T-helper 2 cell (primary cell): ENCODE measurements around the gene HMGCS1.
A peak's percentile ranks its signal among the peaks of the same experiment; 100 is the strongest.
"Not testable (repeated sequence)": the region's sequence is repeated elsewhere in the genome, so short reads cannot be mapped to it uniquely, and the experiment has no call there.

Experiments used
- DNase-seq, 5 experiments: peaks; one replicate each; pipeline versions ENCODE4 v3.0.0 to v3.0.0-alpha.2; 2012 to 2022

The HMGCS1 gene

DNA sequence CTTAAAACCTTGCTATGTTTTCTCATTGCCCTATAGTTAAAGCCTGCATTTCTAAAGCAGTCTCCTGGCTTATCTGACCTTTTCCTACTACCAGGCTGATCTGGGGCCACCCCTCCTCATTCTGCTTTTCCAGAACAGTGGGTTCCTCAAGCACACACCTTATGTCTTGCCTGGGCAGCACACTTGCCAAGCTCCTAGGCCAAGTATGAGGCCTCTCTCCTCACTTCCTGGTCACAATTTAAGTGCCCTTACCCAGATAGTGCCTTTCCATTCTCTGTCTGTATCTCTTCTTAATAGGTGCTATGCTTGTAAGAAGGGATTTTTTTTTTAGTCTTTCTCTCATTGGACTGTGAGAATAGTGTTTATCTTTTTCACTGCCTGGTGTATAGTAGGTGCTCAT, 39.7 kb downstream of the HMGCS1 start:
- no peak for DNase-seq

DNA sequence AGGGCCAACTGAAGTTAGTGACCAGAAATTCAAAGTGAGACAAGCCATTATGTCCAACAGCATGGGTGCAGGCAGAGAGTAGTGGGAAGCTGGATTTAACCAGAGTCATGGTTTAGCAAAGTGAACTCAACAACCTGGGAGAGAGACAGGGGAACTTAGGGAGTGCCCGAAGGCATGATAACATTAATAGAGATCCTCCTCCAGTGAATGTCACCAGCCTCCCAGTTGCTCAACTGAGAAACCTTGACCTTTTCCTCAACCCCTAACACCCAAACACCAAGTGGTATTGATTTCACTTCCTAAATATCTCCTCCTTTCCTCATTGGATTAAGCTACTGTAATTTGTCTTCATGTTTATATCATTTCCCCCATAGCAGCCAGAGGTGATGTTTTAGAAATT, 42.6 kb downstream of the HMGCS1 start:
- no peak for DNase-seq

DNA sequence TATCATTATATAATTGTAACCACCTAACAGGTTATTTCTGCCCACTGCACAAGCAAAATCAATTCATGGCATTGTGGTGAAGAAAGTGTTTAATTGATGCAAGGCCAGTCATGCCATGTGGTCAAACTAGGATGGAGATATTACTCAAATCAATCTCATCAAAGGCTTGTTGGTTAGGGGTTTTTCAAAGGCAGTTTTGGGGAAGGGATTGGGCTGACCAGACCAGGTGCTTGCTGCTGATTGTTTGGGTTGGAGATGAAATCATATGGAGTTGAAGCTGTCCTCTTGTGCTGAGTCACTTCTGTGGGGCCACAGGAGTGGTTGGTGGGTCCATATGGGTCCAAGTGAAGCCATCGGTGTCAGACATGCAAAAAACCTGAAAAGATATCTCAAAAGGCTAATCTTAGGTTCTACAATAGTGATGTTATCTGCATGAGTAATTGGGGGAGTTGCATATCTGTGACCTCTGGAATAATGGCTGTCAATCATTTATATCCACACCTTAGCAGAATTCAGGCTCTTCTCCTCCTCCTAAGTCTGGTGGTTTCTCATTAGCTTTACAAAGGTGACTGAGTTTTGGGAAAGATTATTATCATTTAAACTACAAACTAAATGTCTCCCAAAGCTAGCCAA, 44.9 kb downstream of the HMGCS1 start:
- peak in 1 of 5 experiments; percentile 55 for DNase-seq

- not testable (repeated sequence) for DNase-seq
Measured at GRCh38 chr5:43262269-43262668, 50.9 kb downstream of the HMGCS1 start.

DNA sequence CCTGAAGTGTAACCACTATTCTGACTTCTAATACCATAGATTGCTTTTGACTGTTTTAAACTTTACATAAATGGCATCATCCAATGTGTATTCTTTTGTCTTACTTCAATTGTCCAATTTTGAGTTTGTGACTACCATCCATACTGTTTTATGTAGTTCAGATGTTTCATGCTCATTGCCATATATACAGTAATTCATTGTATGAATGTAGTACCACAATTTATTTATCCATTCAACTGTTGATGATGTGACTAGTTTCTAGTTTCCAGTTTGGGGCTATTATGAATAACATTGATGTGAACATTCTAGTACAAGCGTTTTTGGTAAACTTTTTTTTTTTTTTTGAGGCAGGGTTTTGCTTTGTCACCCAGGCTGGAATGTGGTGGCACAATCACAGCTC, 55.1 kb downstream of the HMGCS1 start:
- peak in 1 of 5 experiments; percentile 38 for DNase-seq

- DNase-seq = no peak
Measured at GRCh38 chr5:43256261-43256966, 56.8 kb downstream of the HMGCS1 start.

GRCh38 chr5:43255704-43256103, 57.5 kb downstream of the HMGCS1 start:
- DNase-seq = no peak

DNA sequence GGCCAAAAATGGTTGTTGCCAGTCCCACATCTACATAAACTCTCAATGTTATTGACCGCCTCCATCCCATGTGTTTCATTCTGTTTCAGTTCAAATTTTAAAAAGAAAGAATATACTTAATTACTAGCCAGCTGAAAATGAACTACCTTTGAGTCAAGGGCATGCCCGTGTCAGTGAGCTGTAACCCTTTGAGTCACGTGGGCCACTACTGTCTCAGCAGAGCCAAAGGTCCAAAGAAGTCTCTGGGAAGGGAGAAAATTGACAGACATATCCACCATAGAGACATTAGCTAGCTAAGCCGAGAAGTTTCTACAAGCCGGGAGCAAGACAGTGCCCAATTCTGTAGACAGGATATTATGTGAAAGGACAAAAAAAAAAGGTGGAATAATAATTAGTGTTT, 61.5 kb downstream of the HMGCS1 start:
- DNase-seq = no peak

DNA sequence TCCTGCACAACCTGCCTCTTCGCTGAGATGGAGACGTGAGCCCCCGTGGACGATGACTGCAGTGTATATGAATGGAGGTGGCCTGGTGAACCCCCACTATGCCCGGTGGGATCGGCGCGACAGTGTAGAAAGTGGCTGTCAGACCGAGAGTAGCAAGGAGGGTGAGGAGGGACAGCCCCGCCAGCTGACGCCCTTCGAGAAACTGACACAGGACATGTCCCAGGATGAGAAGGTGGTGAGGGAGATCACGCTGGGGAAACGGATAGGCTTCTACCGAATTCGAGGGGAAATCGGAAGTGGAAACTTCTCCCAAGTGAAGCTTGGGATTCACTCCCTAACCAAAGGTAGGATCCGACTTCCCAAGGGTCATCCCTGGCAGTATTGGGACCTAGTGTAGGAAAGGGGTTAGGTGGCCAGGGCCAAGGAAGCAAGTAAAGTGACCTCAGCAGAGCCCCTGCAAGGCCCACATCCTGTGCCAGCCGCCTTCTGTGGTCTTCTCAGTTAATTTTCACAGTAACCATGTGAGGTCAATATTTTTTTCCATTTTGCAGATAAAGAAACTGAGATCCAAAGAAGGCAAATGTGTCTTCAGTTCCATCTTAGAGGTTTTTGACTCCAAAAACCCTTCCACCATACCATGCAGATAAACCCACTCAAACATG, 67.4 kb downstream of the HMGCS1 start:
- peak in 2 of 5 experiments; percentile 1 to 66 for DNase-seq

- peak in 1 of 5 experiments; percentile 90 for DNase-seq
Measured at GRCh38 chr5:43244823-43245565, 68.2 kb downstream of the HMGCS1 start.

DNA sequence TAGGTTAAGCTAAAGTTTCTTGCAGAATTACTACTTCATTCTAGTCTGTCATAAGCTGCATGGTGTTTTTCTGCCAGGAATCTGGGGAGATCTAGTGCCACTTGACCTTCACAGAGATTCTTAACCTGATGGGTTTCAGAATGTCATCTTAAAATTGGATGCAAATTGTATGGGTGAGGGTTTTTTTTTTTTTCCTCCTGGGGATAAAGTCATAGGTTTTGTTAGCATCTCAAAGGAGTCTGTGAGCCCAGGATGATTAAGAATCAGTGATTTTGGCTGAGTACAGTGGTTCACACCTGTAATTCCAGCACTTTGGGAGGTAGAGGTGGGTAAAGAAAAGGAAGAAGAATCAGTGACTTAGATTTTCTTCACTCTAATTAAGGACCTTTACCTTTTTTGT, 69.9 kb downstream of the HMGCS1 start:
- no peak for DNase-seq

DNA sequence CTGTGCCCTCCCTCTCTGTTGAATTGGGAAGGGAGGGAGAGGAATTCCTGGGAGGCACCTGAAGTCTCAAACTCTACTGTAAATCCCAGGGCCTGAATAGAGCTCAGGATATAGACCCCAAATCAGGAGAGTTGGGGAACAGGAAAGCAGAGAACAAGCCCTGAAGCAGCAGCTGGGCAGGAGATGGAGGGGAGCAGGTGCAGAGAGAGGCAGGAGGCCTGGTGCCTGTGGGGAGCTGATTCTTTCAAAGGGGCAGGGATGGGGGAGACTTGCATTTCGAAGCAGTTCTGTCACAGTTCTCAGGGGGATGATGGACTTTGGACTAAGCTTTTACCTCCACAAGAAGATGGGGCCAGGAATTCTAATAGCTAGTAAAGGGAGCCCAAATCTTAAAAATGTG, 71.0 kb downstream of the HMGCS1 start:
- no peak for DNase-seq
